NOMO-1 treated with dmso at 0.1 percent for 144 hours (cell line): ENCODE data around the gene FBXW5.

Experiments
- DNase-seq: peaks from one replicate; lab custom pipeline; 2025; ENCODE audit not compliant: unreplicated experiment; lab: John Stamatoyannopoulos, UW

Gene FBXW5

GRCh38 chr9:136944519-136945332 lies at the start of gene FBXW5, which contains the start of gene C8G:
TSS of gene FBXW5 (minus strand) at chr9:136944738. CDS start at chr9:136944083, 655 bp downstream.
TSS of gene C8G (plus strand) at chr9:136945243. CDS start at chr9:136945321, 78 bp downstream.
- peak; percentile 98 for DNase-seq

GRCh38 chr9:136992819-136993369 lies 48.4 kb upstream of the FBXW5 start:
- DNase-seq: no peak

DNA sequence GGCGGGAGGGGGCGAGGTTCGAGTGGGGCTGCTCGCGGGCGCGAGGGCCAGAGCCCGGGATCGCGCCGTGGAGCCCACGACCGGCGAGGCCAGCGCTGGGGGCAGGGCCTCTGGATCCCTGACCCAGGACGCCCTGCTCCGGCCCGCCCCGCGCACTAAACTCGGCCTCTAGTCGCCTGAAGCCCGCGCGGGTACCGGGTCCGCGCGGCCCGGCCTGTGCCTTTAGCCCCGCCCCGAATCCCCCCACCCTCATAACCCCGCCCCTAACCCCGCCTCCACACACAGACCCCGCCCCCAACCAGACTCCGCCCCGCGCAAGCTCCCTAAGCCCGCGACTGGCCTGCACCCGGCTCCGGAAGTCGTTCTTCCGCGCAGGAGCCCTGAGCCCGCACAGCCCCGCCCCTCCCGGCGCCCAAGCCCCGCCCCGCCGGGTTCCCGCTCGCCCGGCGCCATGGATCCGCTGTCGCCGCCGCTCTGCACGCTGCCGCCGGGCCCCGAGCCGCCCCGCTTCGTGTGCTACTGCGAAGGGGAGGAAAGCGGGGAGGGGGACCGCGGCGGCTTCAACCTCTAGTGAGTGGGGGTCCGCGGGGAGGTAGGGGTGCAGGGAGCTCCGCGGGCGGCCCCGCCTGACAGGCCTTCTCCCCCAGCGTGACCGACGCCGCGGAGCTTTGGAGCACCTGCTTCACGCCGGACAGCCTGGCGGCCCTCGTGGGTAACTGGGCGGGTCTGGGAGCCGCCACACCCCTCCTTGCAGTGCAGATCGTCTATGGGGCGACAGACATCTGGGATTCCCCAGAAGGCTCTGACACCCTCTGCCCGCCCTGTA lies 47.7 kb upstream of the FBXW5 start, which contains the start of gene PAXX:
PAXX (plus strand) TSS at position 430 of the 826 bp plus-strand sequence; CDS start at position 452, 22 bp downstream.
- DNase-seq: peak; percentile 97

GRCh38 chr9:136990242-136990911 lies 45.8 kb upstream of the FBXW5 start:
- DNase-seq: no peak

GRCh38 chr9:136988872-136989271 lies 44.3 kb upstream of the FBXW5 start:
- DNase-seq: no peak

DNA sequence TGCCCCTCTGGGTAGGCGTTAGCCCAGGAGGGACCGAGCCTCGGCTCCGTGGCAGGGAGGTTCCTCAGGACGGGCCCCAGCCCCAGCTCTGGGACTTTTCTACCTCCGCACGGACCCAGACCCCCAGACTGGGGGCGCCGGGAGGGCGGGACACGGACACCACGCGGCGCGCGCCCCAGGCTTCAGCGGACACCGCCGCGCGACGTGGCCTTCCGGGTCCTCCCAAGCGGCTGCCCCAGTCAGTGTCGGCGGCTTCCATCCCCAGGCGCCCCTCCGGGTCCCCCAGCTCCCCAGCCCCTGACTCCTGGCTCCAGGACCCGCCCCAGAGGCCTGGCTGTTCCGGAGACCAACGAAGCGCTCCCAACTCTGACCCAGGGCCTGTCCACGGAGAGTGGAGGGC lies 41.3 kb upstream of the FBXW5 start:
- DNase-seq: no peak

DNA sequence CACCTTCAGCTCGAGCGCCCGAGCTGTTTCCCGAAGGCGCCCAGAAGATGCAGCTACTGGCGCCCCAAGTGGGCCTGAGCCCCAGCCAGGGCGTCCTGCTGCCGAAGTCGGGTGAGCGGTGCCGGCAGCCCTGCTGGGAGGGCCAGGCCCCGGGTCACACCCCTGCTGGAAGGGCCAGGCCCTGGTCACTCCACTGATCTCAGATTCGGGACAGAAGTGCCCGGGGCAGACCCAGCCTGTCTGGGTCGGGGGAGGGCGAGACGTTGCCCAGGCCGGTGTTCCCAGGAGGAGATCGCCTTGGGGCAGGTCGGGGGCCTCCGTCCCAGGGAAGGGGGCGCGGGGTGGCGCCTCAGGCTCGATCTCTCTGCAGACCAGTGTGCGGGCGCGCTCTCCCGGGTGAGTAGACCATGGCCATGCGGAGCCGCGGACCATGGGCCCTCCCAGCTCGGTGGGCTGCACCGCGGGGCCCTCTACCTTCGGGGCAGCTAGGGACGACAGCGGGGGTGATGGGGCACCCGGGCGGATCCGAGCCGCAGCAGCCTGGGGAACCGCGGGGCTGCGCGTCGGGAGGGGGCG lies 40.6 kb upstream of the FBXW5 start:
- no peak for DNase-seq

GRCh38 chr9:136984464-136985026 lies 40.0 kb upstream of the FBXW5 start:
- DNase-seq: no peak

GRCh38 chr9:136983656-136984314 lies 39.2 kb upstream of the FBXW5 start:
- no peak for DNase-seq

DNA sequence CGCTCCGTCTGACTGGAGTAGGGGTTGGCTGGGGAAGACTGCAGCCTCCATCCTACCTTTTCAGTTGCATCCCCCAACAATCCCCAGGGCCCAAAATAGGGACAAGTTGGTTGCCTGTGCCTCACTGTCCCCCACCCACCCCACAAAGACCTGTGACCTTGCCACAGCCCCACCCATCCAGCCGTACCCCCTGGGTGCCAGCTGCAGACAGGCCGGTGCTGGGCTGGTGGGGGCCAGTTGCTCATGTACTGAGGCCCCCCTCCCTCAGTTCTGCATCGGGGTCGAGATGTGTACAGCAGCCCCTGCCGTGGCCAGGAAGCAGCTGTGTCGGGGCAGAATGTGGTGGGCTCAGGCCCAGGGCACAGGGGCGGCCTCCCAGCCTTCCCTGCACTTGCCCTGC lies 38.6 kb upstream of the FBXW5 start:
- no peak for DNase-seq

GRCh38 chr9:136982232-136983051 lies 37.9 kb upstream of the FBXW5 start, which contains the start of gene LCNL1:
TSS of gene LCNL1 (plus strand) at chr9:136982993. CDS start at chr9:136983587, 594 bp downstream.
- DNase-seq: no peak

- no peak for DNase-seq
These were observed 37.2 kb upstream of the FBXW5 start for GRCh38 chr9:136981588-136982231.

GRCh38 chr9:136980669-136981478 lies 36.3 kb upstream of the FBXW5 start:
- no peak for DNase-seq

- no peak for DNase-seq
These were observed 35.4 kb upstream of the FBXW5 start for GRCh38 chr9:136979769-136980587.

DNA sequence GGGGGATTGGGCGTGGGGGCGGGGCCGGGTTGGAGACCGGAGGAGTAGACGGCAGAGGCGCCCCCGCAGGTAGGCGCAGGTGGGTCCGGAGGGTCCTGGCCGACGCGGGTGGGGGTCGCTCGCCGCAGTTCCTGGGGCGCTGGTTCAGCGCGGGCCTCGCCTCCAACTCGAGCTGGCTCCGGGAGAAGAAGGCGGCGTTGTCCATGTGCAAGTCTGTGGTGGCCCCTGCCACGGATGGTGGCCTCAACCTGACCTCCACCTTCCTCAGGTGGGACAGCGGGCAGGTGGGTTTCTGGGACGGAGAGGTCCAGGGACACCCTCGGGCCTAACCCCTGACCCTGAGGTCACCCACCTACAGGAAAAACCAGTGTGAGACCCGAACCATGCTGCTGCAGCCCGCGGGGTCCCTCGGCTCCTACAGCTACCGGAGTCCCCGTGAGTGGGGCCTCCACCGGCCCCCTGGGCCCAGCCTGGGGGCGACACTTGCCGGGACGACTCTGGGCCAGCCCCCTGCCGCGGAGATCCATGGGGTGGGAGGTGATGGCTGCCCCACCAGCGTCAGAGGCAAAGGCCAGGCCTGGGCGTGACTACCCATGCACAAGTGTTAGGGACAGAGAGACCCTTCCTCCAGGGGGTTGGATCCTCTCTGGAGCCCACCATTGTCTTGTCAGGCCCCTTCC lies 34.5 kb upstream of the FBXW5 start:
- DNase-seq: no peak
